IMR-90 (cell line): Measurements from ENCODE around the gene CCN5. TPM values are rescaled to one million over a fixed set of nuclear protein-coding genes. Genes with fewer than 3 reads are reported as not detected.

Experiments used
- ATAC-seq: fragments of 200-7000 bp; cut with Tn5 transposase; 2 replicates; pipeline ENCODE4 v1.9.1; 2020; ENCODE audit warnings: low read depth, mild to moderate bottlenecking, moderate library complexity
- BruUV-seq: library from RNA; stranded (reverse); fragments of 400-500 nt; replicated peaks from 2 replicates; lab custom pipeline; 2021; lab: Mats Ljungman, UMichigan
- CTCF ChIA-PET: fragments of 300-600 bp; formaldehyde crosslinking; extraction: SDS; loops from one replicate; lab custom pipeline; 2021; ENCODE audit warnings: antibody characterized with exemption; lab: Yijun Ruan, JAX
- POLR2A ChIA-PET: fragments of 300-600 bp; sonication (Branson Sonifier 250); formaldehyde crosslinking; loops from one replicate; lab custom pipeline; 2022; ENCODE audit warnings: antibody characterized with exemption; ENCODE audit not compliant: unreplicated experiment; lab: Charles Lee
- DNase-seq: peaks from one replicate; pipeline ENCODE4 v3.0.0; 2013
- H2AFZ ChIP-seq: replicated peaks from 2 replicates; pipeline ENCODE3; 2013; ENCODE audit warnings: low read length, mild to moderate bottlenecking; ENCODE audit not compliant: poor library complexity
- H2AK5ac ChIP-seq: 2 replicates; pipeline ENCODE4 v1.6.1; 2013; ENCODE audit warnings: low read depth, low read length, inconsistent platforms
- H2AK9ac ChIP-seq: replicated peaks from 2 replicates; pipeline ENCODE3; 2013; ENCODE audit warnings: mild to moderate bottlenecking, low read depth, low read length, moderate library complexity; ENCODE audit not compliant: poor library complexity
- H2BK120ac ChIP-seq: 2 replicates; pipeline ENCODE4 v1.6.1; 2013; ENCODE audit warnings: low read depth, low read length, inconsistent platforms
- H2BK15ac ChIP-seq: 3 replicates; pipeline ENCODE4 v1.6.1; 2013; ENCODE audit warnings: low read depth, low read length, inconsistent platforms
- H2BK20ac ChIP-seq: 2 replicates; pipeline ENCODE4 v1.6.1; 2013; ENCODE audit warnings: low read depth, mild to moderate bottlenecking, inconsistent platforms, low read length, moderate library complexity
- H2BK5ac ChIP-seq: 2 replicates; pipeline ENCODE4 v1.6.1; 2013; ENCODE audit warnings: mild to moderate bottlenecking, low read depth, low read length, inconsistent platforms; ENCODE audit not compliant: poor library complexity, severe bottlenecking
- H3K14ac ChIP-seq: replicated peaks from 2 replicates; pipeline ENCODE4 v1.6.1; 2013; ENCODE audit warnings: low read depth, low read length, inconsistent platforms
- H3K18ac ChIP-seq: 2 replicates; pipeline ENCODE4 v1.6.1; 2013; ENCODE audit warnings: low read depth, low read length, control low read depth
- H3K23ac ChIP-seq: 2 replicates; pipeline ENCODE4 v1.6.1; 2013; ENCODE audit warnings: low read depth, low read length, inconsistent platforms
- H3K27ac ChIP-seq: 2 replicates; pipeline ENCODE4 v1.5.1; 2013; ENCODE audit warnings: mild to moderate bottlenecking, control low read depth, low read length; ENCODE audit not compliant: insufficient read depth
- H3K27me3 ChIP-seq: 2 replicates; pipeline ENCODE4 v1.6.1; 2013; ENCODE audit warnings: low read length; ENCODE audit not compliant: control insufficient read depth, insufficient read depth
- H3K36me3 ChIP-seq: 2 replicates; pipeline ENCODE4 v1.6.1; 2013; ENCODE audit warnings: low read length, mixed read lengths; ENCODE audit not compliant: control insufficient read depth, insufficient read depth
- H3K4ac ChIP-seq: 2 replicates; pipeline ENCODE4 v1.6.1; 2013; ENCODE audit warnings: low read depth, low read length, inconsistent platforms
- H3K4me1 ChIP-seq: 2 replicates; pipeline ENCODE4 v1.6.1; 2013; ENCODE audit warnings: low read length, mixed read lengths; ENCODE audit not compliant: control insufficient read depth, insufficient read depth
- H3K4me2 ChIP-seq: 2 replicates; pipeline ENCODE4 v1.6.1; 2013; ENCODE audit warnings: low read depth, mild to moderate bottlenecking, control low read depth, low read length, moderate library complexity
- H3K4me3 ChIP-seq: 2 replicates; pipeline ENCODE4 v1.5.1; 2013; ENCODE audit warnings: low read depth, mild to moderate bottlenecking, control low read depth, low read length, moderate library complexity; ENCODE audit not compliant: insufficient read depth
- H3K56ac ChIP-seq: 2 replicates; pipeline ENCODE4 v1.6.1; 2013; ENCODE audit warnings: low read length, inconsistent platforms; ENCODE audit not compliant: insufficient read depth; ENCODE audit errors: extremely low read depth
- H3K79me1 ChIP-seq, 2 experiments: 2 replicates each; pipeline ENCODE4 v1.6.1; 2013; ENCODE audit warnings: low read length in 2 of 2, inconsistent platforms in 1 of 2, low read depth in 1 of 2
- H3K9ac ChIP-seq: 2 replicates; pipeline ENCODE4 v1.6.1; 2013; ENCODE audit warnings: low read depth, low read length, control low read depth
- H3K9me1 ChIP-seq: 2 replicates; pipeline ENCODE4 v1.6.1; 2013; ENCODE audit warnings: low read length, inconsistent platforms; ENCODE audit not compliant: insufficient read depth
- H3K9me3 ChIP-seq: 2 replicates; pipeline ENCODE4 v1.6.1; 2013; ENCODE audit warnings: low read length; ENCODE audit not compliant: control insufficient read depth, insufficient read depth
- H4K20me1 ChIP-seq: 2 replicates; pipeline ENCODE4 v1.6.1; 2013; ENCODE audit warnings: low read length, inconsistent platforms; ENCODE audit not compliant: insufficient read depth
- H4K5ac ChIP-seq: 2 replicates; pipeline ENCODE4 v1.6.1; 2013; ENCODE audit warnings: mild to moderate bottlenecking, low read depth, low read length, control low read depth
- H4K8ac ChIP-seq, 2 experiments: 2 replicates each; pipeline ENCODE4 v1.6.1; 2013; ENCODE audit warnings: low read depth in 2 of 2, low read length in 2 of 2, control low read depth in 1 of 2, inconsistent platforms in 1 of 2
- H4K91ac ChIP-seq: 2 replicates; pipeline ENCODE4 v1.6.1; 2013; ENCODE audit warnings: low read depth, low read length, inconsistent platforms; ENCODE audit not compliant: insufficient read depth
- CEBPB ChIP-seq: IDR thresholded peaks from 2 replicates; pipeline ENCODE4 v1.6.1; 2012; ENCODE audit warnings: low read depth, low read length, improper control_type of control experiment
- CHD1 ChIP-seq: IDR thresholded peaks from 2 replicates; pipeline ENCODE4 v1.6.1; 2012; ENCODE audit warnings: low read depth, low read length, improper control_type of control experiment
- MAFK ChIP-seq: IDR thresholded peaks from 2 replicates; pipeline ENCODE4 v1.6.1; 2012; ENCODE audit warnings: low read depth, low read length, improper control_type of control experiment
- MXI1 ChIP-seq: IDR thresholded peaks from 2 replicates; pipeline ENCODE4 v1.6.1; 2012; ENCODE audit warnings: low read depth, mild to moderate bottlenecking, low read length, moderate library complexity, borderline replicate concordance
- RAD21 ChIP-seq: IDR thresholded peaks from 2 replicates; pipeline ENCODE4 v1.6.1; 2012; ENCODE audit warnings: low read length, improper control_type of control experiment
- SMC3 ChIP-seq: fragments of 150-350 bp; IDR thresholded peaks from 2 replicates; pipeline ENCODE4 v1.6.1; 2016; ENCODE audit warnings: low read depth, mild to moderate bottlenecking, antibody characterized with exemption, low read length, moderate library complexity
- WGBS, 2 experiments: methylation state at CpG; one replicate each; pipeline versions ENCODE4 v1.1.5 to v1.1.7; 2013; ENCODE audit warnings: missing lambda C conversion rate in 2 of 2; ENCODE audit not compliant: insufficient read length in 1 of 2; ENCODE audit errors: extremely low coverage in 2 of 2; 5-methylcytosine and 5-hydroxymethylcytosine counted together
- dilution Hi-C: fragments of 300-500 bp; cut with HindIII; formaldehyde crosslinking; loops from one replicate; pipeline ENCODE4 v1.14.3; 2018; ENCODE audit warnings: low sequenced_read_pairs; ENCODE audit not compliant: unreplicated experiment
- in situ Hi-C: fragments of 300-500 bp; cut with MboI; formaldehyde crosslinking; loops from 3 replicates; pipeline ENCODE4 v1.14.3; 2019; ENCODE audit warnings: low sequenced_read_pairs, inconsistent platforms, mixed read lengths
- intact Hi-C: fragments of 100-400 bp; cut with micrococcal nuclease; formaldehyde crosslinking; loops from 2 replicates; pipeline ENCODE4 v1.10.0; 2022
- polyA plus RNA-seq, 3 experiments: library from polyadenylated mRNA; depleted of rRNA; stranded (reverse); fragments of >200 nt; gene quantifications; 2 replicates each; pipeline ENCODE4 v1.2.3, GENCODE V29; 2012; ENCODE audit warnings: low replicate concordance in 1 of 3
- total RNA-seq: library from RNA; depleted of rRNA; stranded (reverse); fragments of >200 nt; gene quantifications from 2 replicates; pipeline ENCODE4 v1.2.3, GENCODE V29; 2012
- TF ChIP-seq, protein P1 (sequence below): fragments of 150-350 bp; IDR thresholded peaks from 2 replicates; pipeline ENCODE4 v1.6.1; 2017; ENCODE audit warnings: mild to moderate bottlenecking, antibody characterized with exemption, low read length, low read depth

CCN5 gene
- total and polyA plus RNA-seq, 2 of the 4 experiments (the other 2 are of a cell fraction) = not detected

DNA sequence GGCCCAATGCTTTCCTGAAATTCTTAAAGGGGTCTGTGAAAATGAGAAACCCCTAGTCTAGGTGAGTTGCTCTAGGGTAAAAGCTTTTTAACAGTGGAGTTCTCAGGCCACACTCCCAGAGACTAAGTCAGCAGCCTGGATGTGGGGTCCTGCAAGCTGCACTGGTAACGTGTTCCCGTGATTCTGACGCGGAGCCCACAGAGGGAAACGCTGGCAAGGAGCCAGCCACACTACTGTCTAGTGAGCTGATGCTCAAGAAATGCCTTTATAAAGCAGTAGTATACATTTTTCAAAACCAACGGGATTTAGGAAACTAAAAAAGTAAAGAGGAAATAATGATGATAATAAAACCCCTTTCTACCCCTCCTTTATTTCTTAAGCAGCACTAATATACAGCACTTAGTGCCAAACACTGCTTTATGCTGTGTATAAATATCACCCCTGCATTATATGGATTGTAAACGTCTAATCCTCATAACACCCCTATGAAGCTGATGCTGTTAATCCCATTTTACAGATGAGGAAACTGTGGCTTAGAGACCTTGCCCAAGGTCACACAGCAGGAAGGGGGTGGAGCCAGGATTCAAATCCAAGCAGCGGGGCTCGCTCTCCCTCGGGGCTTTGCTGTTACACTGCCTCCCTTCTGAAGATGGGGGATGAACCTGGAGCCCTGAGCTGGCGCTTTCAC is 55.5 kb downstream of the CCN5 start:
- no TSS peak for BruUV-seq
- H4K5ac ChIP-seq = no peak overlapping the region
- ChIA-PET CTCF (no interaction called here), POLR2A (no interaction called here)
- H4K20me1 ChIP-seq = no peaks in the 10 kb centered on the region
- no peaks in the 10 kb centered on the region for H3K79me1 ChIP-seq
- dilution Hi-C loops = no loop called here
- H3K18ac ChIP-seq = no peak overlapping the region
- H3K14ac ChIP-seq = no peak overlapping the region
- DNase-seq (no peak), ATAC-seq (no peak)
- no peak overlapping the region for H3K27ac ChIP-seq
- intact Hi-C loops = no loop called here
- no peak overlapping the region for H3K4me2 ChIP-seq
- no peaks in the 10 kb centered on the region for H3K4me1 ChIP-seq
- H2BK15ac ChIP-seq = no peak overlapping the region
- no peak overlapping the region for H2BK120ac ChIP-seq
- no peak overlapping the region for H4K8ac ChIP-seq
- H3K9me3 ChIP-seq = no peaks in the 10 kb centered on the region
- no peak overlapping the region for H2AFZ ChIP-seq
- H4K91ac ChIP-seq = no peak overlapping the region
- no peak overlapping the region for H2BK5ac ChIP-seq
- H2BK20ac ChIP-seq = no peak overlapping the region
- H3K4ac ChIP-seq = no peak overlapping the region
- peaks cover 32% of the 10 kb centered on the region for H3K27me3 ChIP-seq
- H2AK5ac ChIP-seq = no peak overlapping the region
- no peaks in the 10 kb centered on the region for H3K36me3 ChIP-seq
- no CpG with 5 or more reads among the region's 11 CpGs for WGBS, 2 experiments
- H3K23ac ChIP-seq = no peak overlapping the region
- in situ Hi-C loops = no loop called here
- peaks cover 4% of the 10 kb centered on the region; the same call in 1 of the 2 replicates for H3K9me1 ChIP-seq
- no peak overlapping the region for H2AK9ac ChIP-seq
- TF ChIP-seq CEBPB (no peak), SMC3 (no peak), RAD21 (no peak), CHD1 (no peak), MXI1 (no peak), MAFK (no peak)
- TF ChIP-seq, protein P1, sequence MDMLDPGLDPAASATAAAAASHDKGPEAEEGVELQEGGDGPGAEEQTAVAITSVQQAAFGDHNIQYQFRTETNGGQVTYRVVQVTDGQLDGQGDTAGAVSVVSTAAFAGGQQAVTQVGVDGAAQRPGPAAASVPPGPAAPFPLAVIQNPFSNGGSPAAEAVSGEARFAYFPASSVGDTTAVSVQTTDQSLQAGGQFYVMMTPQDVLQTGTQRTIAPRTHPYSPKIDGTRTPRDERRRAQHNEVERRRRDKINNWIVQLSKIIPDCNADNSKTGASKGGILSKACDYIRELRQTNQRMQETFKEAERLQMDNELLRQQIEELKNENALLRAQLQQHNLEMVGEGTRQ = no peak
- no peak overlapping the region for H3K9ac ChIP-seq
- H3K4me3 ChIP-seq = no peak overlapping the region
- no peak overlapping the region for H3K56ac ChIP-seq
